Ascending aorta (tissue), 2 donors: ENCODE results near the gene SPOUT1. TPM values are rescaled to one million over a fixed set of nuclear protein-coding genes. Genes with fewer than 3 reads are reported as not detected.

Experiments
- DNase-seq, 2 donors: peaks; one replicate each; pipeline ENCODE4 v3.0.0-alpha.2; 2019; ENCODE audit warnings: low spot score in 2 of 2
- H3K27ac ChIP-seq, 2 donors: fragments of 200-600 bp; sonication (generic); one replicate each; pipeline ENCODE4 v1.5.1; 2016 to 2017; ENCODE audit warnings: mild to moderate bottlenecking in 1 of 2
- H3K27me3 ChIP-seq: fragments of 200-600 bp; sonication (generic); one replicate; pipeline ENCODE4 v1.5.1; 2017
- H3K36me3 ChIP-seq, 2 donors: fragments of 200-600 bp; sonication (generic); one replicate each; pipeline ENCODE4 v1.5.1; 2016
- H3K4me1 ChIP-seq, 2 donors: fragments of 200-600 bp; sonication (generic); one replicate each; pipeline ENCODE4 v1.5.1; 2016 to 2017; ENCODE audit warnings: mild to moderate bottlenecking in 1 of 2
- H3K4me3 ChIP-seq, 2 donors: fragments of 200-600 bp; sonication (generic); one replicate each; pipeline ENCODE4 v1.5.1; 2016 to 2017; ENCODE audit warnings: mild to moderate bottlenecking in 1 of 2
- H3K9me3 ChIP-seq, 2 donors: fragments of 200-600 bp; sonication (generic); one replicate each; pipeline ENCODE4 v1.5.1; 2016
- CTCF ChIP-seq, 3 experiments: fragments of 200-600 bp in 2 of 3; fragments of 450-650 bp in 1 of 3; sonication (generic) in 2 of 3; IDR thresholded peaks; one replicate each; pipeline ENCODE4 v1.5.1; 2016 to 2019; ENCODE audit warnings: antibody characterized with exemption in 3 of 3, mild to moderate bottlenecking in 1 of 3, moderate library complexity in 1 of 3
- intact Hi-C: fragments of 100-400 bp; cut with DNase I; formaldehyde crosslinking; loops from one replicate; pipeline ENCODE4 v1.15.1; 2023
- total RNA-seq: library from RNA; depleted of rRNA; stranded (reverse); fragments of >200 nt; gene quantifications from one replicate; pipeline ENCODE4 v1.1.0, GENCODE V29; 2016

The SPOUT1 gene
- total RNA-seq, 1 donor from 2014 or later, result 26.5 TPM

GRCh38 chr9:128818839-128819715 is 10.5 kb downstream of the SPOUT1 start:
- H3K9me3 ChIP-seq, result no peaks in the 10 kb centered on the region
- peaks cover 3 to 6% of the 10 kb centered on the region in 2 donors for H3K4me1 ChIP-seq
- H3K4me3 ChIP-seq, result peak overlapping the region; percentile 48 to 97
- intact Hi-C loops, result loop anchor here (1.0 to 2.0 kb wide), 2 partner anchors 10 to 32 kb away; partner anchors contain the start of genes SPOUT1 and TBC1D13
- no peak for DNase-seq
- peak overlapping the region; percentile 80 to 84 for H3K27ac ChIP-seq
- H3K27me3 ChIP-seq, result no peaks in the 10 kb centered on the region
- TF ChIP-seq CTCF (IDR thresholded peaks at IDR 0.05), result no peak
- H3K36me3 ChIP-seq, result peaks cover 22 to 29% of the 10 kb centered on the region in 2 donors

- no peaks in the 10 kb centered on the region for H3K27me3 ChIP-seq
- H3K4me1 ChIP-seq, result peaks cover 3 to 6% of the 10 kb centered on the region in 2 donors
- peak; percentile 94 to 99 (median 98) for TF ChIP-seq CTCF (IDR thresholded peaks at IDR 0.05)
- H3K9me3 ChIP-seq, result no peaks in the 10 kb centered on the region
- intact Hi-C loops, result loop anchor here (1.0 to 2.0 kb wide), 2 partner anchors 11 to 31 kb away; partner anchors contain the start of genes SPOUT1 and TBC1D13
- H3K27ac ChIP-seq, result peak within 1 kb of the TSS; percentile 80 to 84
- peak; percentile 91 to 99 for DNase-seq
- H3K36me3 ChIP-seq, result peaks cover 18 to 20% of the 10 kb centered on the region in 2 donors
- peak within 1 kb of the TSS; percentile 48 to 97 for H3K4me3 ChIP-seq
These were observed 11.3 kb downstream of the SPOUT1 start, which contains the start of gene ENDOG for GRCh38 chr9:128818099-128818838. Gene ENDOG, plus strand, starts transcription at chr9:128818500. Its CDS starts 185 bp downstream, at chr9:128818685.

- peaks cover 21 to 30% of the 10 kb centered on the region in 2 donors for H3K36me3 ChIP-seq
- no peak overlapping the region for H3K4me3 ChIP-seq
- no peaks in the 10 kb centered on the region for H3K9me3 ChIP-seq
These were observed 18.7 kb downstream of the SPOUT1 start for GRCh38 chr9:128810873-128811272.

GRCh38 chr9:128809831-128810230 is 19.8 kb downstream of the SPOUT1 start:
- Histone ChIP-seq H3K27ac (no peak overlapping the region), H3K27me3 (no peaks in the 10 kb centered on the region), H3K4me3 (no peak overlapping the region), H3K36me3 (peaks cover 28 to 41% of the 10 kb centered on the region in 2 donors), H3K4me1 (no peaks in the 10 kb centered on the region), H3K9me3 (no peaks in the 10 kb centered on the region)
- intact Hi-C loops, result no loop called here
- no peak for TF ChIP-seq CTCF (IDR thresholded peaks at IDR 0.05)
- no peak for DNase-seq

More at GRCh38 chr9:128810873-128811272, 18.7 kb downstream of the SPOUT1 start:
- no peak for TF ChIP-seq CTCF (IDR thresholded peaks at IDR 0.05)
- no peaks in the 10 kb centered on the region for H3K27me3 ChIP-seq
- H3K27ac ChIP-seq, result no peak overlapping the region
- H3K4me1 ChIP-seq, result no peaks in the 10 kb centered on the region
- no peak for DNase-seq
- intact Hi-C loops, result no loop called here

- Histone ChIP-seq H3K4me1 (no peaks in the 10 kb centered on the region), H3K9me3 (no peaks in the 10 kb centered on the region), H3K4me3 (no peak overlapping the region), H3K27me3 (no peaks in the 10 kb centered on the region), H3K27ac (no peak overlapping the region), H3K36me3 (peaks cover 29 to 48% of the 10 kb centered on the region in 2 donors)
- no peak for TF ChIP-seq CTCF (IDR thresholded peaks at IDR 0.05)
- intact Hi-C loops, result no loop called here
- no peak for DNase-seq
These were observed 20.5 kb downstream of the SPOUT1 start for GRCh38 chr9:128809036-128809599.
